ENCODE measurements around the gene DLX3. TPM values are rescaled to one million over a fixed set of nuclear protein-coding genes. Genes with fewer than 3 reads are reported as not detected.

Gene DLX3
- total RNA-seq, 1 experiment from 2014 or later, result 0.74 TPM

GRCh38 chr17:50044483-50044882 is 49.5 kb upstream of the DLX3 start (continued):
- TF ChIP-seq, protein P1, sequence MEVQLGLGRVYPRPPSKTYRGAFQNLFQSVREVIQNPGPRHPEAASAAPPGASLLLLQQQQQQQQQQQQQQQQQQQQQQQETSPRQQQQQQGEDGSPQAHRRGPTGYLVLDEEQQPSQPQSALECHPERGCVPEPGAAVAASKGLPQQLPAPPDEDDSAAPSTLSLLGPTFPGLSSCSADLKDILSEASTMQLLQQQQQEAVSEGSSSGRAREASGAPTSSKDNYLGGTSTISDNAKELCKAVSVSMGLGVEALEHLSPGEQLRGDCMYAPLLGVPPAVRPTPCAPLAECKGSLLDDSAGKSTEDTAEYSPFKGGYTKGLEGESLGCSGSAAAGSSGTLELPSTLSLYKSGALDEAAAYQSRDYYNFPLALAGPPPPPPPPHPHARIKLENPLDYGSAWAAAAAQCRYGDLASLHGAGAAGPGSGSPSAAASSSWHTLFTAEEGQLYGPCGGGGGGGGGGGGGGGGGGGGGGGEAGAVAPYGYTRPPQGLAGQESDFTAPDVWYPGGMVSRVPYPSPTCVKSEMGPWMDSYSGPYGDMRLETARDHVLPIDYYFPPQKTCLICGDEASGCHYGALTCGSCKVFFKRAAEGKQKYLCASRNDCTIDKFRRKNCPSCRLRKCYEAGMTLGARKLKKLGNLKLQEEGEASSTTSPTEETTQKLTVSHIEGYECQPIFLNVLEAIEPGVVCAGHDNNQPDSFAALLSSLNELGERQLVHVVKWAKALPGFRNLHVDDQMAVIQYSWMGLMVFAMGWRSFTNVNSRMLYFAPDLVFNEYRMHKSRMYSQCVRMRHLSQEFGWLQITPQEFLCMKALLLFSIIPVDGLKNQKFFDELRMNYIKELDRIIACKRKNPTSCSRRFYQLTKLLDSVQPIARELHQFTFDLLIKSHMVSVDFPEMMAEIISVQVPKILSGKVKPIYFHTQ (CRISPR knock-in tag; IDR thresholded peaks at IDR 0.05), result no peak
- no peak for TF ChIP-seq ZBTB21 (CRISPR knock-in tag; IDR thresholded peaks at IDR 0.05; ENCODE audit: borderline replicate concordance)
- no peak for TF ChIP-seq ZNF317 (CRISPR knock-in tag; IDR thresholded peaks at IDR 0.05; ENCODE audit: borderline replicate concordance, low read depth)
- no peak for TF ChIP-seq CTCF (IDR thresholded peaks at IDR 0.05)
- TF ChIP-seq NFE2L1 (CRISPR knock-in tag; IDR thresholded peaks at IDR 0.05), result no peak

GRCh38 chr17:50043290-50044148 is 48.5 kb upstream of the DLX3 start:
- CTCF ChIA-PET, result interaction anchor here (0.6 kb wide), 1 partner anchor 185 kb away, joined by 3 read pairs; no protein-coding TSS in a partner anchor
- peaks cover 5% of the 10 kb centered on the region; the same call in 1 of the 2 replicates for H3K9me3 Mint-ChIP-seq

GRCh38 chr17:50042211-50042610 is 47.2 kb upstream of the DLX3 start:
- H3K4me3 Mint-ChIP-seq, result no peak overlapping the region
- TF ChIP-seq ZNF423 (CRISPR knock-in tag; IDR thresholded peaks at IDR 0.05), result no peak
- TF ChIP-seq GRHL2 (CRISPR knock-in tag; IDR thresholded peaks at IDR 0.05; ENCODE audit: insufficient replicate concordance, severe bottlenecking), result no peak
- TF ChIP-seq CREB1 (CRISPR knock-in tag; IDR thresholded peaks at IDR 0.05), result no peak
- no peak for TF ChIP-seq MXD4 (CRISPR knock-in tag; IDR thresholded peaks at IDR 0.05; ENCODE audit: borderline replicate concordance)
- TF ChIP-seq, protein P2, sequence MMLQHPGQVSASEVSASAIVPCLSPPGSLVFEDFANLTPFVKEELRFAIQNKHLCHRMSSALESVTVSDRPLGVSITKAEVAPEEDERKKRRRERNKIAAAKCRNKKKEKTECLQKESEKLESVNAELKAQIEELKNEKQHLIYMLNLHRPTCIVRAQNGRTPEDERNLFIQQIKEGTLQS (CRISPR knock-in tag; conservative IDR thresholded peaks at IDR 0.05), result no peak
- no peak for TF ChIP-seq CREM (CRISPR knock-in tag; IDR thresholded peaks at IDR 0.05)
- no peak for TF ChIP-seq FOXP1 (CRISPR knock-in tag; IDR thresholded peaks at IDR 0.05; ENCODE audit: borderline replicate concordance)
- no peak for TF ChIP-seq NFE2L1 (CRISPR knock-in tag; IDR thresholded peaks at IDR 0.05)
- TF ChIP-seq, protein P3, sequence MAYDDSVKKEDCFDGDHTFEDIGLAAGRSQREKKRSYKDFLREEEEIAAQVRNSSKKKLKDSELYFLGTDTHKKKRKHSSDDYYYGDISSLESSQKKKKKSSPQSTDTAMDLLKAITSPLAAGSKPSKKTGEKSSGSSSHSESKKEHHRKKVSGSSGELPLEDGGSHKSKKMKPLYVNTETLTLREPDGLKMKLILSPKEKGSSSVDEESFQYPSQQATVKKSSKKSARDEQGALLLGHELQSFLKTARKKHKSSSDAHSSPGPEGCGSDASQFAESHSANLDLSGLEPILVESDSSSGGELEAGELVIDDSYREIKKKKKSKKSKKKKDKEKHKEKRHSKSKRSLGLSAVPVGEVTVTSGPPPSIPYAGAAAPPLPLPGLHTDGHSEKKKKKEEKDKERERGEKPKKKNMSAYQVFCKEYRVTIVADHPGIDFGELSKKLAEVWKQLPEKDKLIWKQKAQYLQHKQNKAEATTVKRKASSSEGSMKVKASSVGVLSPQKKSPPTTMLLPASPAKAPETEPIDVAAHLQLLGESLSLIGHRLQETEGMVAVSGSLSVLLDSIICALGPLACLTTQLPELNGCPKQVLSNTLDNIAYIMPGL (CRISPR knock-in tag; IDR thresholded peaks at IDR 0.05), result no peak
- TF ChIP-seq, protein P4, sequence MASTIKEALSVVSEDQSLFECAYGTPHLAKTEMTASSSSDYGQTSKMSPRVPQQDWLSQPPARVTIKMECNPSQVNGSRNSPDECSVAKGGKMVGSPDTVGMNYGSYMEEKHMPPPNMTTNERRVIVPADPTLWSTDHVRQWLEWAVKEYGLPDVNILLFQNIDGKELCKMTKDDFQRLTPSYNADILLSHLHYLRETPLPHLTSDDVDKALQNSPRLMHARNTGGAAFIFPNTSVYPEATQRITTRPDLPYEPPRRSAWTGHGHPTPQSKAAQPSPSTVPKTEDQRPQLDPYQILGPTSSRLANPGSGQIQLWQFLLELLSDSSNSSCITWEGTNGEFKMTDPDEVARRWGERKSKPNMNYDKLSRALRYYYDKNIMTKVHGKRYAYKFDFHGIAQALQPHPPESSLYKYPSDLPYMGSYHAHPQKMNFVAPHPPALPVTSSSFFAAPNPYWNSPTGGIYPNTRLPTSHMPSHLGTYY (CRISPR knock-in tag; IDR thresholded peaks at IDR 0.05), result no peak
- TF ChIP-seq, protein P5, sequence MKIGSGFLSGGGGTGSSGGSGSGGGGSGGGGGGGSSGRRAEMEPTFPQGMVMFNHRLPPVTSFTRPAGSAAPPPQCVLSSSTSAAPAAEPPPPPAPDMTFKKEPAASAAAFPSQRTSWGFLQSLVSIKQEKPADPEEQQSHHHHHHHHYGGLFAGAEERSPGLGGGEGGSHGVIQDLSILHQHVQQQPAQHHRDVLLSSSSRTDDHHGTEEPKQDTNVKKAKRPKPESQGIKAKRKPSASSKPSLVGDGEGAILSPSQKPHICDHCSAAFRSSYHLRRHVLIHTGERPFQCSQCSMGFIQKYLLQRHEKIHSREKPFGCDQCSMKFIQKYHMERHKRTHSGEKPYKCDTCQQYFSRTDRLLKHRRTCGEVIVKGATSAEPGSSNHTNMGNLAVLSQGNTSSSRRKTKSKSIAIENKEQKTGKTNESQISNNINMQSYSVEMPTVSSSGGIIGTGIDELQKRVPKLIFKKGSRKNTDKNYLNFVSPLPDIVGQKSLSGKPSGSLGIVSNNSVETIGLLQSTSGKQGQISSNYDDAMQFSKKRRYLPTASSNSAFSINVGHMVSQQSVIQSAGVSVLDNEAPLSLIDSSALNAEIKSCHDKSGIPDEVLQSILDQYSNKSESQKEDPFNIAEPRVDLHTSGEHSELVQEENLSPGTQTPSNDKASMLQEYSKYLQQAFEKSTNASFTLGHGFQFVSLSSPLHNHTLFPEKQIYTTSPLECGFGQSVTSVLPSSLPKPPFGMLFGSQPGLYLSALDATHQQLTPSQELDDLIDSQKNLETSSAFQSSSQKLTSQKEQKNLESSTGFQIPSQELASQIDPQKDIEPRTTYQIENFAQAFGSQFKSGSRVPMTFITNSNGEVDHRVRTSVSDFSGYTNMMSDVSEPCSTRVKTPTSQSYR (CRISPR knock-in tag; IDR thresholded peaks at IDR 0.05), result no peak
- no peak for TF ChIP-seq TEAD4 (CRISPR knock-in tag; IDR thresholded peaks at IDR 0.05)
- no peak for TF ChIP-seq ZNF671 (CRISPR knock-in tag; IDR thresholded peaks at IDR 0.05)
- no peak for TF ChIP-seq HMGA2 (CRISPR knock-in tag; IDR thresholded peaks at IDR 0.05)
- no peak for TF ChIP-seq ZBTB21 (CRISPR knock-in tag; IDR thresholded peaks at IDR 0.05; ENCODE audit: borderline replicate concordance)
- TF ChIP-seq PRRX2 (CRISPR knock-in tag; IDR thresholded peaks at IDR 0.05), result no peak
- TF ChIP-seq MYBL2 (CRISPR knock-in tag; IDR thresholded peaks at IDR 0.05), result no peak
- no peak for TF ChIP-seq NR1H2 (CRISPR knock-in tag; IDR thresholded peaks at IDR 0.05)

More at GRCh38 chr17:50043290-50044148, 48.5 kb upstream of the DLX3 start:
- Mint-ChIP-seq H3K4me1 (peaks cover 12% of the 10 kb centered on the region), H3K4me3 (no peak overlapping the region), H3K27ac (no peak overlapping the region), H3K27me3 (ENCODE audit: low read depth) (peaks cover 3% of the 10 kb centered on the region), H3K36me3 (no peaks in the 10 kb centered on the region)
- ATAC-seq (no peak), DNase-seq (ENCODE audit: low spot score) (no peak)
- no peak for TF ChIP-seq SMAD3 (CRISPR knock-in tag; IDR thresholded peaks at IDR 0.05; ENCODE audit: borderline replicate concordance)
- no peak for TF ChIP-seq ZNF263 (CRISPR knock-in tag; IDR thresholded peaks at IDR 0.05; ENCODE audit: low read depth)
- POLR2A ChIA-PET, result no interaction called here

More at GRCh38 chr17:50042211-50042610, 47.2 kb upstream of the DLX3 start:
- ChIA-PET CTCF (no interaction called here), POLR2A (no interaction called here)
- H3K36me3 Mint-ChIP-seq, result no peaks in the 10 kb centered on the region
- H3K27ac Mint-ChIP-seq, result no peak overlapping the region
- no peaks in the 10 kb centered on the region for H3K27me3 Mint-ChIP-seq (ENCODE audit: low read depth)
- ATAC-seq (no peak), DNase-seq (ENCODE audit: low spot score) (no peak)
- H3K9me3 Mint-ChIP-seq, result peaks cover 5% of the 10 kb centered on the region; the same call in 1 of the 2 replicates
- H3K4me1 Mint-ChIP-seq, result peaks cover 5% of the 10 kb centered on the region

All from WTC11 (cell line).